Panc1 (cell line): Measurements from ENCODE around the gene ZMYND10. TPM values are rescaled to one million over a fixed set of nuclear protein-coding genes. Genes with fewer than 3 reads are reported as not detected.
A peak's percentile ranks its signal among the peaks of the same experiment; 100 is the strongest.

Experiments
- ATAC-seq: fragments of 200-7000 bp; cut with Tn5 transposase; 2 replicates; pipeline ENCODE4 v1.9.1; 2020; ENCODE audit warnings: mild to moderate bottlenecking, moderate library complexity
- BruUV-seq: library from RNA; stranded (reverse); fragments of 400-500 nt; replicated peaks from 2 replicates; lab custom pipeline; 2021; lab: Mats Ljungman, UMichigan
- CTCF ChIA-PET: fragments of 300-600 bp; sonication (Branson Sonifier 250); formaldehyde crosslinking; loops from one replicate; lab custom pipeline; 2022; ENCODE audit warnings: antibody characterized with exemption; lab: Charles Lee
- POLR2A ChIA-PET: fragments of 300-600 bp; sonication (Branson Sonifier 250); formaldehyde crosslinking; loops from one replicate; lab custom pipeline; 2022; ENCODE audit warnings: antibody characterized with exemption; lab: Charles Lee
- DNase-seq: peaks from one replicate; pipeline ENCODE4 v3.0.0-alpha.2; 2010; ENCODE audit warnings: low read depth, low spot score
- H3K27ac ChIP-seq: 2 replicates; pipeline ENCODE4 v1.5.1; 2011; ENCODE audit warnings: mild to moderate bottlenecking, low read length, inconsistent platforms
- H3K27me3 ChIP-seq: fragments of 200-500 bp; sonication (Bioruptor generic); 2 replicates; pipeline ENCODE4 v1.6.0; 2014; ENCODE audit warnings: low read length, inconsistent platforms; ENCODE audit not compliant: control insufficient read depth, insufficient read depth
- H3K36me3 ChIP-seq: fragments of 200-500 bp; sonication (Bioruptor generic); 2 replicates; pipeline ENCODE4 v1.5.1; 2014; ENCODE audit warnings: inconsistent platforms, mild to moderate bottlenecking, low read length, moderate library complexity; ENCODE audit not compliant: control insufficient read depth, insufficient read depth
- H3K4me1 ChIP-seq: 2 replicates; pipeline ENCODE4 v1.5.1; 2011; ENCODE audit warnings: inconsistent platforms, mild to moderate bottlenecking, low read length, moderate library complexity; ENCODE audit not compliant: control insufficient read depth, insufficient read depth
- H3K4me3 ChIP-seq, 2 experiments: 2 replicates each; pipeline ENCODE4 v1.5.1; 2011 to 2012; ENCODE audit warnings: low read depth in 2 of 2, low read length in 2 of 2, mild to moderate bottlenecking in 2 of 2, inconsistent platforms in 1 of 2, moderate library complexity in 1 of 2
- H3K9me3 ChIP-seq: fragments of 200-500 bp; sonication (Bioruptor generic); 2 replicates; pipeline ENCODE4 v1.5.1; 2014; ENCODE audit warnings: low read depth, mild to moderate bottlenecking, inconsistent platforms, low read length, moderate library complexity; ENCODE audit not compliant: control insufficient read depth, insufficient read depth
- CTCF ChIP-seq: fragments of 450-650 bp; IDR thresholded peaks from 2 replicates; pipeline ENCODE4 v1.5.1; 2017; ENCODE audit warnings: mild to moderate bottlenecking
- POLR2AphosphoS5 ChIP-seq: IDR thresholded peaks from 2 replicates; pipeline ENCODE4 v1.6.1; 2012; ENCODE audit warnings: mild to moderate bottlenecking, low read depth, low read length, moderate library complexity
- REST ChIP-seq, 2 experiments: IDR thresholded peaks; 2 replicates each; pipeline ENCODE4 v1.6.1; 2011 to 2012; ENCODE audit warnings: low read depth in 2 of 2, control low read depth in 1 of 2, low read length in 1 of 2, mild to moderate bottlenecking in 1 of 2, moderate library complexity in 1 of 2; ENCODE audit not compliant: insufficient read depth in 1 of 2
- SIN3A ChIP-seq: IDR thresholded peaks from 2 replicates; pipeline ENCODE4 v1.6.1; 2012; ENCODE audit warnings: low read depth, mild to moderate bottlenecking, low read length, moderate library complexity, borderline replicate concordance; ENCODE audit not compliant: insufficient read depth
- TCF7L2 ChIP-seq: IDR thresholded peaks from 2 replicates; pipeline ENCODE4 v1.6.1; 2011; ENCODE audit warnings: mild to moderate bottlenecking, low read depth, low read length, inconsistent platforms
- in situ Hi-C: cut with HindIII; loops from 2 replicates; pipeline ENCODE4 v1.10.0; 2016; ENCODE audit warnings: low sequenced_read_pairs, low pct_unique_long_range_greater_than_20kb
- intact Hi-C: fragments of 100-400 bp; cut with micrococcal nuclease; formaldehyde crosslinking; loops from one replicate; pipeline ENCODE4 v1.10.0; 2022; ENCODE audit not compliant: unreplicated experiment
- total RNA-seq: library from RNA; stranded (reverse); gene quantifications from one replicate; pipeline ENCODE4 v1.2.1, GENCODE V29; 2021; ENCODE audit not compliant: unreplicated experiment

Gene ZMYND10
- total RNA-seq, 1 experiment from 2014 or later, result 3.6 TPM

DNA sequence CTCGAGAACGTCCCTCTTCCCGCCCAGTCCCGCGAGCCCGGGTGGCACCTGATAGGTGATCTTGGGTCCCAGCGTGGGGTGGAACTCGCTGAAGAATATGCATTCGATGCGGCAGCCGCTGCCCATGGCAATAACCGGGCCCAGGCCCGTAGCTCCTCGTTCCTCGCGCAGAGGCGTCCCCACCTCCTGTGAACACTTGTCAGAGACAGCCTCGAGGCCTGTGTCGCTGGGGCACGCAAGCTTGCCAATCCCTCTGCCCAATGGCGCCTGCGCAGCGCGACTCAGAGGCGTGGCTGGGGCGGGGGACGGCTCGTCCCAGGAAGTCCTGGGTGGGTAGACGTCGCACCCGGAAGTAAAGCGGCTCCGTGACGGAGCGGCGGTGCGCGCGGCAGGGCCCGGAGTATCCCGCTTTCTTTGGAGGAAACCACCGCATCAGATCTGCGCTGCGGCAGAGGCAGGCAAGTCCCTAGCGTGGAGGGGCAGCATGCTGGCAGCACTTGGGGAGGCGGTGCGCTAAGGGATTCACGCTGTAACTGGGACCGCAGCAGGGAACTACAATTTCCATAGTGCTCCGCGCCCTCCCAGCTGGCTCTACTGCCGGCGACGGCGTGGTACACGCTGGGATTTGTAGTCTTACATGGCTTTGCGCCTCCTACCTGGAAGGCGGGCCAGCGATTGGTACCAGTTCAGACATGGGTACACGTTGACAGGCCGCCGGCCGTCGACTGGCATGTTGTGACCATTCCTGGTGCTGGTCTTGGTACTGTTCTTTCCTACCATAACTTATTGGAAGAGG lies 5.2 kb upstream of the ZMYND10 start, which contains the start of the genes CYB561D2 and NPRL2:
TSS of gene CYB561D2 (plus strand) at position 336 of the 796 bp plus-strand sequence. CDS start 572 bp downstream, outside the sequence.
TSS of gene NPRL2 (minus strand) at position 249 of the 796 bp plus-strand sequence. CDS start at position 126, 123 bp downstream.
- peak; percentile 67 for DNase-seq
- Histone ChIP-seq H3K4me3 (peak within 1 kb of the TSS; percentile 75 to 80), H3K27me3 (no peaks in the 10 kb centered on the region), H3K9me3 (no peaks in the 10 kb centered on the region), H3K36me3 (peaks cover 2% of the 10 kb centered on the region; the same call in 1 of the 2 replicates), H3K27ac (peak within 1 kb of the TSS; percentile 89), H3K4me1 (peaks cover 6% of the 10 kb centered on the region)
- POLR2A ChIA-PET, result no interaction called here
- in situ Hi-C loops (no loop called here), intact Hi-C loops (no loop called here)
- peak; percentile 95 for ATAC-seq
- CTCF ChIA-PET, result interaction anchor here (0.5 to 0.6 kb wide), 3 partner anchors 17 to 187 kb away, joined by 3 to 5 read pairs (median 3); no protein-coding TSS in a partner anchor
- BruUV-seq, result TSS peak; percentile 46
- TF ChIP-seq TCF7L2, result no peak
- TF ChIP-seq POLR2AphosphoS5, result peak; percentile 68

- H3K4me1 ChIP-seq, result peaks cover 6% of the 10 kb centered on the region
- CTCF ChIA-PET, result interaction anchor here (0.6 kb wide), 1 partner anchor 122 kb away, joined by 3 read pairs; no protein-coding TSS in a partner anchor
- TF ChIP-seq CTCF, result no peak
- TF ChIP-seq REST (IDR thresholded peaks at IDR 0.05; ENCODE audit: insufficient read depth in 1 of 2, low read depth in 2 of 2, low read length in 1 of 2), result no peak
- 0 out of 2 replicates have a peak, but pooled peaks have one; percentile 6 for TF ChIP-seq SIN3A
- DNase-seq, result no peak
- intact Hi-C loops, result no loop called here
- POLR2A ChIA-PET, result no interaction called here
- no peaks in the 10 kb centered on the region for H3K9me3 ChIP-seq
- H3K27ac ChIP-seq, result peak overlapping the region; percentile 89
- in situ Hi-C loops, result no loop called here
- peaks cover 2% of the 10 kb centered on the region; the same call in 1 of the 2 replicates for H3K36me3 ChIP-seq
- H3K27me3 ChIP-seq, result no peaks in the 10 kb centered on the region
- no TSS peak for BruUV-seq
- ATAC-seq, result no peak
- H3K4me3 ChIP-seq, result peak overlapping the region; percentile 75 to 80
Measured at GRCh38 chr3:50350213-50350526, 4.6 kb upstream of the ZMYND10 start.
